Measurements from ENCODE around the gene ZBTB20.

GRCh38 chr3:114585687-114586086 is 561.4 kb downstream of the ZBTB20 start:
- no peak for TF ChIP-seq POLR2A (IDR thresholded peaks at IDR 0.05)
- no peak for TF ChIP-seq CTCF (IDR thresholded peaks at IDR 0.05 in 8 of 11, conservative IDR thresholded peaks at IDR 0.05 in 3 of 11)

Data from spleen (tissue), 7 donors.